HG03565 (cell line): ENCODE measurements around the gene PARVB.

Experiments
- ATAC-seq: cut with Tn5 transposase; IDR thresholded peaks from one replicate; pipeline ENCODE4 v1.9.1; 2021; ENCODE audit warnings: mild to moderate bottlenecking, moderate library complexity; ENCODE audit not compliant: unreplicated experiment

PARVB gene

GRCh38 chr22:44192816-44193534 lies 168.9 kb downstream of the PARVB start:
- ATAC-seq: no peak

GRCh38 chr22:44193535-44193891 lies 169.4 kb downstream of the PARVB start:
- ATAC-seq: no peak

DNA sequence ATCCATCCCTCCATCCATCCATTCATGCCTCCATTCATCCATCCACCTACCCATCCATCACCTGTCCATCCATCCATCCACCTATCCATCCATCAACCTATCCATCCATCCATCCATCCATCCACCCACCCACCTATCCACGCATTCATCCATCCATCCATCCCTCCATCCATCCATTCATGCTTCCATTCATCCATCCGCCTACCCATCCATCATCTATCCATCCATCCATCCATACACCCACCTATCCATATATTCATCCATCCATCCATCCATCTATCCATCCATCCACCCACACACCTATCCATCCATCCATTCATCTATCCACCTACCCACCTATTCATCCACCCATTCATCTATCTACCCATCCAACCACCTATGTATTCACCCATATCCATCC lies 170.5 kb downstream of the PARVB start:
- no peak for ATAC-seq

DNA sequence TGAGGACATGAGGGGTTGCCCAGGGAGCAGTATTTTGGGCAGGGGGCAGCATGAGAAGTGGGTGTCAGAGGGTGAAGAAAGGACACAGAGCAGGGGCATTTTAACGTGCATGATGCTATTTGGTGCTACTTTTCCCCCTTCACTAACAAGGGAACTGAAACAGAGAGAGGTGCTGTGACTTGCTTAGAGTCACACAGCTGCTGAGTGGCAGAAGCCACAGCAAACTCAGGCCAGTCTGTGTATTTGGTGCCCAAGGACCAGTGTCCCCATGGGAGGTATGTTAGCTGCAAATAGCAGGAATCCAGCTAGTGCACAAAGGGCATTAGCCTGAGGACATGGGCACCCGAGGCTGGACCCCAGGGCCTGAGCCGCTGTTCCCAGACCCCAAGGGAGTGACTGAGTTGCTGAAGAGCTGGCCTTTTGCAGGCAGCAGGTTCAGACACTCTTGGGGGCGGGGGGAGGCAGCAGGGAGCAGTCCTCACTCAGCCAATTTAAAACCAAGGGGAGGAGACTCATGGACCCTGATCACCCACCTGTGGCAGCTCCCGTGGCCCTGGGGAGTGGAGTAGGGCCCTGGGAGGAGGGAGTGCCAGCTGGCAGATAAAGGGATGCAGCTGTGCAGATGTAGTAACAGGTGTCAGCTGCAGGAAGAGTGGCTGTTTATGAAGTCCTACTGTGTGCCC lies 171.2 kb downstream of the PARVB start:
- ATAC-seq: no peak

- no peak for ATAC-seq
These were observed 172.1 kb downstream of the PARVB start for GRCh38 chr22:44196241-44196640.

DNA sequence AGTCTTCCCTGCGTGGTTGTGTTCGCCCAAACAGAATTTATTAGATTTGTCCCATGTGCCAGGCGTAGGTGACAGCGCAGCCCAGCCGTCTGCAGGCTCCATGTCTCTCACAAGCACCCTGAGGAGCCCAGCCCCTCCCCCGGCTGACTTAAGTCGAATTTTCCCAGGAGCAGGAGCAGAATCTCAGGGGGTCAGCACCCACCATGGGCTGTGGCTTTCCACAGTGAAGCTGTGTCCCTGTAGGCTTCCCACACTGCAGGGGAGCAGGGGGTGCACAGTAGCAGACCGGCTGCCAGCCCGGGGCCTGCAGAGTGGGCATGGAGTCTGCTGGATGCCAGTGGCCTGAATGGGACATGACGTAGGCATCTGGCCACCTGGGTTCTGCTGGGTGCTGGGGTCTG lies 172.6 kb downstream of the PARVB start:
- no peak for ATAC-seq

DNA sequence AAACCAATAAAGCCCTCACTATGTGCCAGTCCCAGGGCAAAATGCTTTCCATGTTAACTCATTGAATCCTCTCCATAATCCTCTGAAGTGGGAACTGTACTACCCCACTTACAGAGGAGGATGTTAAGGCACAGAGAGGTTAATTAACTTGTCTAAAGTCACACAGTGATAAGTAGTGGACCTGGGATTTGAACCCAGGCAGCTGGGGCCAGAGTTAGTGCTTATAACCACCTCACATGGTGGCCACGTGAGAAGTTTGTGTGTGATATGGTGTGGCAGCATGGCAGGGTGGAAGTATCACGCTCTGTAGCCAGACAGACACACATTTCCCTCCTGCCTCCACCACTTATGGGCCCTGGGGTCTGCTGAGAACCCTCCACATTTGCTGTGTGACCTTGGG lies 173.2 kb downstream of the PARVB start:
- ATAC-seq: no peak

GRCh38 chr22:44199164-44199563 lies 175.1 kb downstream of the PARVB start:
- ATAC-seq: no peak

DNA sequence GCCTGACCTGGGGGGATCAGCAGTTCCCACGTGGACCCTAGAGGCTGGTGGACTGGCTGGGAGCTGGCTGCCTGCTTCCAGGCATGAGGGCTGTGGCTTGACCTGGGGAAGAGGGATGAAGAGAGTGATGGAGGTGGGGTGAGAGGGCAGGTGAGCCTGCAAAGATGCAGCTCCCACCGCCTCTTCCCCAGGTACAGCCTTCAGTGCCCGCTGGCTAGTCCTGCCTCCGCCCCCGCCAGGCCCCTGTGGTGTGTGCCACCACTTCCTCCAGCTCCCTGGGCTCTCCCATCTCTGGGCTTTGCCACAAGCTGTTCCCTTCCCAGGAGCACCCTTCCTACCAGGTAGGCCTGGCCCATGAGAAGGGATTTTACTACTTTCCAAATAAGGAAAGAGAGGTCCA lies 175.8 kb downstream of the PARVB start:
- no peak for ATAC-seq

GRCh38 chr22:44200451-44200850 lies 176.3 kb downstream of the PARVB start:
- no peak for ATAC-seq

DNA sequence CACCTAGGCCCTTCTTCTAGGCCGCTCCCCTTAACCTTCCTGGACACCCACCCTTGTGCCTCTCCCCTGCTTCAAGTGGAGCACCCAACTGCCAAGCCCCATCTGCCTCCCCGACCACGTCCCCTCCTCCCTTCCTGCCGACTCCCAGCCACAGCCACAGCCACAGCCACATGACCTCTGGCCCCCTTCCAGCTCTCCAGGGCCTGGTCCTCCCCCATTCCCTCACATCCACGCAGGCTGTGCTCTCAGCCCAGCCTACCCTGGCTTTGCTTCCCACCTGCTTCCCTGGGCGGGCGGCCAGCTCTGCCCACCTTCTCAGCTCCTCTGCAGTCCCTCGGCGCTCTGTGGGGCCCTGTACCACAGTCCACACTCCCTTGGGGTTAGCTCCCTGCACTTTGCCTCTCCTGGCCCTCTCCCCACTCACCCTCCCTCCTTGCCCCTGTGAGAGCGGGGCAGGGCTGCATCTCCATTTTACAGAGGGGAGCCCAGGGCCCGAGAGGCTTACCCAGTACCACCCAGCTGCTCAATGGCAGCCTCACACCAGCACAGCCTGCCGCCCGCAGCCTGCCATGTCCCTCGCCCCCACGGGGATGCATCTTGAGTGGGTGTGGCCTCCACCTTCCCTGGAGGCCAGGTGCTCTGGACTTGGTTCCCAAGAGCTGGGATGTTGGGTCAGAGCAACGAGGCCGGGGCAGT lies 176.9 kb downstream of the PARVB start:
- ATAC-seq: no peak

- no peak for ATAC-seq
These were observed 177.6 kb downstream of the PARVB start for GRCh38 chr22:44201665-44202064.

GRCh38 chr22:44202261-44202789 lies 178.2 kb downstream of the PARVB start:
- ATAC-seq: no peak

- ATAC-seq: no peak
These were observed 179.1 kb downstream of the PARVB start for GRCh38 chr22:44203203-44203602.

GRCh38 chr22:44204739-44205515 lies 180.8 kb downstream of the PARVB start:
- no peak for ATAC-seq

DNA sequence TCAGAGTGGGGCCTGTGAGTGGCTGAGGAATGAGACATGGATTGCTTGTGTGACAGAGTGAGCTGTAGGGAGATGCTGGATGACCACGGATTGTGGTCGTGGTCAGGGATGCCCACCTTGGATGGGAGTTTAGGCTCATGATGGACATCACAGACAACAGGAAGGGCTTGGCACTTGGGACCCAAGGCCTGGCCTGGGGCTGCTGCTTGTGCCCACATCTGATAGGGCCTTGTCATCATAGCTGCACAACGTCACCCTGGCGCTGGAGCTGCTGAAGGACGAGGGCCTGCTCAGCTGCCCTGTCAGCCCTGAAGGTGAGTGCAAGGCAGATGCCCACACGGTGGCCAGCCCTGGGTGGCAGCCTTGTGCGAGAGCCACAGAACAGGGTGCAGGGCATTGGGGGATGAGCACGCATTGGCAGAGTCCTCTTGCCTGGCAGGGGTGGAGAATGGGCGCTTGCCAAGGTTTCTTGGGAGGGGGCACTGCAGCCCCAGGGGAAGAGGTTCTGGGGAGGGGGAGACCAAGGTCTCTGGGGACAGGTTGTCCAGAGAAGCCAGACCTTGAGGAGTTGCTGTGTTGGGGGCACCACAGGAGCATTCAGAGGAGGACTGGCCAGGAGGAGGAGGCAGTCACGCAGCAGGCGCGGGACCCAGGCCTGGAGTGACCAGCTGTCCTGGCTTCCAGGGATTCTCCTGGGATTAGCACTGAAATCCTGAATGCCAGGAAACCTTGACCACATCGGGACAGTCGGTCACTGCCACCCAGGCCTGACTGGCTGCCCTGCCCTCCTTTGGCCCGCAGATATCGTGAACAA lies 181.6 kb downstream of the PARVB start:
- no peak for ATAC-seq

GRCh38 chr22:44206330-44206645 lies 182.2 kb downstream of the PARVB start:
- no peak for ATAC-seq

- ATAC-seq: no peak
These were observed 182.6 kb downstream of the PARVB start for GRCh38 chr22:44206696-44207095.

- ATAC-seq: no peak
These were observed 183.3 kb downstream of the PARVB start for GRCh38 chr22:44207173-44207980.

GRCh38 chr22:44207981-44208317 lies 183.8 kb downstream of the PARVB start:
- ATAC-seq: no peak
